ENCODE measurements around the gene SH3GL3.

The SH3GL3 gene

DNA sequence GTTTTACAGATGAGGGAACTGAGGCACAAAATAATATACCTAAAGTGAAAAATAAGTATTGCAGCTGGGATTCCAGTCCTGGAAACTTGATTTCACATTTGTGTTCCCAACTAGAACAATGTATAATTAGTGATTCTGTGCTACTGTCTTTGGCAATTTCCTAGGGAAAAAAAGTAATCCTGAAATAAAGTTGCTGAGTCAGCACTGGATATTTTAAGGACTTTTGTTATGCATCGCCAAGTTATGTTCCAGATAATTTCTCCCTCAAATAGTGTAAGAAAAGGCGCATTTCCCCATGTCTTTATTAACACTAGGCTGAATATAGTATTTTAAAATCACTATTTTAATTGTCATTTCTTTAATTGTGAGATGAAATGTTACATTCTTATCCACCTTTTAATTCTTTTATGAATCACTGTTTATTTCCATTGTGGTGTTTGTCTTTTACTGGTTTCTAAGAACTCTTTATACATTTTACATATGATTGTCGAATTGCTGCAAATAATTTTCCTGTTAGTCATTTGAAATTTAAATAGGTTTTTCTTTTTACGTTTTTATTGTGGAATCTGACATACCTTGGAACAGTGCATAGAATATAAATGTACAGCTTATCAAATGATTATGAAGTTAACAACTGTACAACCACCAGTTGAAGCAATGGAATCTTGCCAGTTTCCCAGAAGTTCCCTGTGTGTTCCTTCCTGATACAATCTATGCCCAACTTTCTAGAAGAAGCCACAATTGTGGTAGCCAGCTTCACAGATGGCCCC is 56.6 kb downstream of the SH3GL3 start:
- DNase-seq (ENCODE audit: low read depth, low spot score), result no peak

DNA sequence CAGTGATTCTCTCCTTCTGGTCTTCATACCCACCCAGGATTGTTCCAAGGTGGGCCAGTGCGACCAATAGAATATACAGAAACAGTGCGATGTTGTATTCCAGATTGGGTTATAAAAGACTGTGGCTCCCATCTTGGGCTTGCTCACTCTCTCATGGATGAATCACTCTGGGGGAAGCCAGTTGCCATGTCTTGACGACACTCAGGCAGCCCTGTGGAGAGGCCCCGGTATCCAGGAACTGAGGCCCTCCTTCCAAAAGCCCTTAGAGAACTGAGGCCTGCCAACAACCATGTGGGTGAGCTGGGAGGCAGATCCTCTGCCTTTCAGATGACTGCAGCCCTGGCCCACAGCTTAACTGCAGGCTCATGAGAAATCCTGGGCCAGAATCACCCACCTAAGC is 57.2 kb downstream of the SH3GL3 start:
- DNase-seq (ENCODE audit: low read depth, low spot score), result no peak

DNA sequence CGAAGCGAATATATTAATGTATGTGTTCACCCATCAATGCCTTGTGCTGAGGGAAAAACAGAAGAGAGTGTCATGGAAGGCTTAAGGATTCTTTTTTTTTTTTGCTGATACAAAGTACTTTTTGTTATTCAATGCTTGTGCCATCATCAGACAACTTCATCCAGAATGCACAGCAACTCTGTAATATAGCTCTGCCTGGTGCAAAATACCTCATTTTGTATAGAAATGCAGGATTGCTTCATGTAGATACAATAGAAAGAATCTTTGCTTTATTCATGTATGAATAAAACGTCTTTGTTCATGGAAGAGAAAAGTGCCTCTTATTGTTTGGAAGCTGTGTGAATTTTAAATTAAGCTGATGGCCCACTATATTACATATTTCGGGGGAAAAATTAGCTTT is 62.9 kb downstream of the SH3GL3 start:
- DNase-seq (ENCODE audit: low read depth, low spot score), result no peak

DNA sequence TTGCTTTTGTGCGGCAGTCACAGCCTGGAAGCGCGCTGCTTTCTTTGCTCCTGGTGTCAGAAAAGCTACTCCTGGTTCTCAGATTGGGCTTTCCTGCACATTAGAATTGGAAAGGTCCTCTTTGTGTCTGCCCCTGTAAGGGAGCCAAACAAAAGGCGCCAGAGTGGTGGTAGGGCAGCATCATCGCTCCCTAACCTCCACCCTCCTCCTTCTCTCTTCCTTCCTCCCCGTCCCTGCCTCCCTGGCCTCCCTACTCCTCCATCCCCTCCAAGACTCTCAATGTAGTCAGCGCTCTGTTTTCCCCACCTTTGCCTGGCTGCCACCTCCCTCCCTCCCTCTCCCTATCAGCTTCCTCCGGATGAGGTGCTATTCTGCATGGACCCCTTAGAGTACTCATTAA is 65.3 kb downstream of the SH3GL3 start:
- DNase-seq (ENCODE audit: low read depth, low spot score), result no peak

DNA sequence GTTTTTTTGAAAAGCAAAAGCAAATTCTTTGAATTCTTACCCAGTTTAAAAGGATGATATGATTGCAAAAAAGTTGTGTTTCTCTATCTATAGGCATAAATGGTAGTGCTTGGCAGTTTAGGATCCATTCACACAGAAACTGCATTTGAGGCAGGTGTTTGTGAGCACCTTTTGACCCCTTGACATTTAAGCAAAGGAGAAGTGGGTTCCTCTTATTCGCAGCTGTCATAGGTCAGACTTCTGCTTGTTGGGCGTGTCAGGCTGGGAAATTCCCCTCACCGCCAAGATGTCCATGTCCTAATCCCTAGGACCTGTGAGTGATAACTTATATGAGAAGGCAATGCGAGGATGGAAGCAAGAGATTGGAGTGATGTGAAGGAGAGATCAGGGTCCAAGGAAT is 67.4 kb downstream of the SH3GL3 start:
- no peak for DNase-seq (ENCODE audit: low read depth, low spot score)

DNA sequence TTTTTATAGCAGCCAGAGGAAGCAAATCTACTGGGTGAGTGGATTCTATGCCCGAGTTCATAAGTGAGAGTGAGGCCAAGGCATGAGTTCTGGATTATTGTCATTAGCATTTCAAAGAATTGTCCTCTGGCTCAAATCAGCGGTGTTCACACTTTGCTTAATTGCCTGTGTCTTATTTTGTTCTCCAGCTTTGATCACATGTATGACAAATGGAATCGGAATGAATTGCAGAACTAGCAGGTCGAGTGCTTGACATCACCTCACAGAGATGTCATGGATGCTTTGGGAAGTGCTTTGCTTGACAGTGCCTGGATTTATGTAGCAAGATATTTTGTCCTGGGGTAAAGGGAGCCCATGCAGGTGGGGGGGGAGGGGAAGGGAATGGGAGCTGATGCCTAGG is 68.0 kb downstream of the SH3GL3 start:
- no peak for DNase-seq (ENCODE audit: low read depth, low spot score)

DNA sequence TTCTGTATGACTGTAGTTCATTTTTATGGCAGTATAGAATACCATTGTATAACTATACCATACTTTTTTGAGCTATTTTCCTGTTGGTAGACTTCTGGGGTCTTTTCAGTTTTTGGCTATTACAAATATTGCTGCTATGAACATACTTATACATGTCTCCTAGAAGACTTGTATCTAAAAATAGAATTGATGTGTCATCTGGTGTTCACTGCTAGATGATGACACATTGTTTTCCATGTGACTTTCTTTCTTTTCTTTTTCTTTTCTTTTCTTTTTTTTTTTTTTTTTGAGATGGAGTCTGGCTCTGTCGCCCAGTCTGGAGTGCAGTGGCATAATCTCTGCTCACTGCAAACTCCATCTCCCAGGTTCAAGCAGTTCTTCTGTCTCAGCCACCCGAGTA is 69.8 kb downstream of the SH3GL3 start:
- no peak for DNase-seq (ENCODE audit: low read depth, low spot score)

DNA sequence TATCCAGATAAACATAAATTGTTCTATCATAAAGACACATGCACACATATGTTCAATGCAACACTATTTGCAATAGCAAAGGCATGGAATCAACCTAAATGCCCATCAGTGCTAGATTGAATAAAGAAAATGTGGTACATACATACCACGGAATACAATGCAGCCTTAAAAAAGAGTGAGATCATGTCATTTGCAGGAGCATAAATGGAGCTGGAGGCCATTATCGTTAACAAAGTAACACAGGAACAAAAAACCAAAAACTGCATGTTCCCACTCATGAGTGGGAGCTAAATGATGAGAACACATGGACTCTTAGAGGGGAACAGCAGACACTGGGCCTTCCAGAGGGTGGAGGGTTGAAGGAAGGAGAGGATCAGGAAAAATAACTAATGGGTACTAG is 79.2 kb downstream of the SH3GL3 start:
- DNase-seq (ENCODE audit: low read depth, low spot score), result no peak

DNA sequence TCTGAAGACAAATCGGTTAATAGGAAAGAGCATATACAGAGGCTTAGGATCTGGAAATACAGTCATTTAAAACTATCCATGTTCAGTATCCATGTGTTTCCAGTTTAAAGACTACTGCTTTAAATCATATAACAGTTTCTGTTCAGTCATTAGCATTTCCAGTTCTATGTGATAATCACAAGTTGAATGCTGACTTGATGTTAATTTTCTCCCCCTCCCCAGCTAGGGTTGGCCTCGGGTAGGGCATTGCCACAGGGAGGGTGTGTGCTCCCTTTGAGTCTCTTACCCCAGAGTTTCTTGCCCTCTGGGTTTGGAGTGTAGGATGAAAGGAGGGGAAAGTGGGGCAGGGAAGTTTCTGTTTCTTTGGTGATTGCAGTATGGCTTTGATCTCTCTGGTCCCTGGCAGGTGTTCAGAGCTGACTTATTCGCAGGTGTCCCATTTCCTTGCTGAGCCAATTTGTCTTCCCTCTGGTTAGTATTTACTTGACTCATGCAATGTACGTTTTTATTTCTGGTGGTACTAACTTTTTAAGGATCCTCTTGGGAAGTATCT is 86.3 kb downstream of the SH3GL3 start:
- no peak for DNase-seq (ENCODE audit: low read depth, low spot score)

DNA sequence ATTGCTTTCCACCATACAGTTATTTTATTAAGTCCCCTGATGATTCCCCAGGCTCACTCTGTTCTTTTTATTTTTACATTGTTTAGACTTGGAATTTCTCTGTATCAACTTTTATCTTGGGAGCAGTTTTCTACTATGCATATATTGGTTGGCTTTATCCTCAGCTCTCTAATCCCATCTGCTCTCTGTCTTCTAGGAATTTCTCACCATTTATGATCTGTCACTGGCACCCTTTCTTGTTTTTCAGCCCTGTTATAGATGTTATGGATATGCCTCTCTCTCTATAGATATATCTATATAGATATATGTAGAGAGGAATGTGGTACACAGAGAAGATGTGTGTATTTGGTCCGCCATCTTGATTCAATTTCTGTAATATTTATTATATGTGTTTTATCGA is 90.5 kb downstream of the SH3GL3 start:
- DNase-seq (ENCODE audit: low read depth, low spot score), result no peak

DNA sequence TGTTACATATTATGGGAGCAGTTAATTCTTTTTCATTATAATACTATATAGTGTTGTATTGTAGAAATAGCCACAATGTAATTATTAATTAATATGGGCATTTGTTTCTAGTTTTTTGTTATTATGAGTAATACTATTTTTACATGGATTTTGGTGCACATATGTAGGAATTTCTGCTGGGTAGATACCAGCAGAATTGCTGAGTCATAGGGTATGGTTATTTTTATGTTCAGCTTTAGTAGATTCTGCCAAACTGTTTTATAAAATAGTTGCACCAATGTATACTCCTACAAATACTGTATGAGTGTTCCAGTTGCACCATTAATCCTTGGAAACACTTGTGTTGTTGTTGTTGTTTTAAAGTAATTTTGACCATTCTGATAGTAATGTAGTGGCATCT is 91.5 kb downstream of the SH3GL3 start:
- DNase-seq (ENCODE audit: low read depth, low spot score), result no peak

DNA sequence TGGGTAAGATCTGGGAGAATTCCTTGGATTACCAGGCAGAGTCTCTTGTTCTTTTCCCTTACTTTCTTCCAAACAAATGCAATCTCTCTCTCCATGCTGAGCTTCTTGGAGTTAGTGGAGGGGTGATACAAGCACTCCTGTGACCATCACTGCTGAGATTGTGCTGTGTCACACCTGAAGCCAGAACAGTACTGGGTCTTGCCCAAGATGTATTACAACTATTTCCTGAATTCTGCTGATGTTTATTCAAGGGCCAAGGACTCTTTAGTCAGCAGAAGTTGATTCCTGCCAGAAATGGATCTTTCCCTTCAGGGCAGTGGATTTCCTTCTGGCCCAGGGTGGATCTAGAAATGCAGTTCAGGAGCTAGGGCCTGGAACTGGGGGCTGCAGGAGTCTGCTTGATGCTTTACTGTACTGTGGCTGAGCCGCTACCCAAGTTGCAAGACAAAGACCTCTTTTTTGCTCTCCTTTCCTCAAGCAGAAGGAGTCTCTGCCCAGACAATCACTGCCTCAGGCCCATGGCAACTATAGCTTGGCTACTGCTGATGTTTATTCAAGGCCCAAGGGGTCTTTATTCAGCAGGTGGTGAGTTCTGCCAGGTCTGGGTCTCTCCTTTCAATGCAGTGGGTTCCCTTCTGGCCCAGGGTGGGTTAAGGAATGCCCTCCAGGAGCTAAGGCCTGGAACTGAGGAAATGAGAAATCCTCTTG is 98.8 kb downstream of the SH3GL3 start:
- DNase-seq (ENCODE audit: low read depth, low spot score), result no peak

DNA sequence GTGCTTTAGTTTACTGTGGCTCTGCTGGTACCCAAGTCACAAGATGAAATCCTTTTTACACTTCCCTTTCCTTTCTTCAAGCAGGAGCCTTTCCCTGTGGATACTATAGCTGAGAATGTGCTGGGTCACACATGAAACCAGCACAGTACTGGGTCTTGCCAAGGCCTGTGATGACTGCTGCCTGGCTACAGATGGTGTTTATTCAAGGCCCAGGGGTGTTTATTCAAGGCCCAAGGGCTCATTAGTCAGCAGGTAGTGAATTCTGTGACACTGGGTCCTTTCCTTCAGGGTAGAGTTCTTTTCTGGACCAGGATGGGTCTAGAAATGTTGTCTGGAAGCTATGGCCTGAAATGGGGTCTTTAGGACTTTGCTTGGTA is 99.4 kb downstream of the SH3GL3 start:
- no peak for DNase-seq (ENCODE audit: low read depth, low spot score)

DNA sequence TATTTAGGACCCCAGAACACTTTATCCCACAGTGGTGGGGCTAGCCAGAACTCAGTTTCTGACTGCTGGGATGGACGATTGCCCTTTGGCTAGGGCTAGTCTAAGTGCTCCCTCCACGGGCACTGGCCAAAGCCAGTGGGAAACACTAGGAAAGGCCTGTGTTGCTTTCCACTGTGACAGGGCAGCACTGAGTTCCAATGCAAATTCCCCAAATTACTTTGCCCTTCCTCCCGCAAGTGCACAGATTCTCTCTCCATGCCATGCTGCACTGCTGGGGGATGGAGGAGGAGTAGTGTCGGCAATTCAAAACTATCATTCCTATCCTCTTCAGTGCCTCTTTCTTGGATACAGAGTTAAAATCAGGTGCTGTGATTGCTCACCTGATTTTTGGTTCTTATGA is 100.0 kb downstream of the SH3GL3 start:
- DNase-seq (ENCODE audit: low read depth, low spot score), result no peak

DNA sequence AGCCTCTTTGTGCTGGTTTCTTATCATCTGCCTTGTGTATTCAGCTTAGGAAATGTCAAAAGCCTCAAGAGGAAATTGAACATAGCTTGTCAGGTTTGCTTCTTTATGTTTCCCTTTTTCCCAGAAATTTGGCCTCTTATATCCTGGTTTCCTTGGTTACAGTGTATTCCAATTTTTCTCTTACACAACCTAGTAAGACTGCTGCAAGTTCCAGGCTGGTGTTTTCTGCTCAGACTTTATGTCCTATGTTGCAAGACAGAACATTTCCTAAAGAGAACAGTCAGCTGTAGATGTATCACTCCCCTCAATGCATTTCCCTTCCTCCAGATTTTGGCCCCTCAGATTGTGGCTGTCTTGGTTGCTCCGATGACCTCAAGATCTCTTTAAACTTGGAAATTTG is 102.5 kb downstream of the SH3GL3 start:
- DNase-seq (ENCODE audit: low read depth, low spot score), result no peak

DNA sequence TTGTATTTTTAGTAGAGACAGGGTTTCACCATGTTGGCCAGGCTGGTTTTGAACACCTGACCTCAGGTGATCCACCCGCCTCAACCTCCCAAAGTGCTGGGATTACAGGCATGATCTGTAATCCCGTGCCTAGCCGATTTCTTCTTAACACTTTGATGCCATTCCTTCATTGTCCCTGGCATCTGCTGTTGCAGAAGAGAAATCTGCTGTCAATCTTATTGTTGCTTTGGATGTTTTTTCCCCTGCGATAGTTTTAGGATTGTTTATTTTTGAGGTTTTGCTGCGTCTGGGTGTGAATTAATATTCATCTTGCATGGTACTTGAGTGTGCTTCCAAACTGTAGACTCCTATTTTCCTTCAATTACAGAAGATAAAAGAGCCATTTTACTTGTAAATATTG is 107.4 kb downstream of the SH3GL3 start:
- no peak for DNase-seq (ENCODE audit: low read depth, low spot score)

DNA sequence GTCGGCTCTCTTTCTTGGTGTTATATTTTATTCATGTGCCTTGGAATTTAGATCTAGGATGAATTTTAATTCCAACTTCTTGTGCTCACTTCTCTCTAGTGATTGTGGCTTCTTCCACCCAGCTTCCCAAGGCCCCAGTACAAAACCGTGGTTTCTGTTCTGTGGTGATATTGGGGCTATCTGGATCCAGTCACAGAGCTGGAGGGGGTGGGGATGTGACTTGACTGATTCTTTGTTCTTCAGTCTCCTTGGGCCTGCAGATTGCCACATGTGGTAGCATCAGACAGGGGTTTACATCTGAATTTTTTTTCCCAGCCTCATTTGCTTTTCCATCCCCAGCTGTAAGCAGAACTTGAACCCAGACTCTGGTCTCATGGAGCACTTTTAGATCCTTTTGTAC is 108.2 kb downstream of the SH3GL3 start:
- no peak for DNase-seq (ENCODE audit: low read depth, low spot score)

DNA sequence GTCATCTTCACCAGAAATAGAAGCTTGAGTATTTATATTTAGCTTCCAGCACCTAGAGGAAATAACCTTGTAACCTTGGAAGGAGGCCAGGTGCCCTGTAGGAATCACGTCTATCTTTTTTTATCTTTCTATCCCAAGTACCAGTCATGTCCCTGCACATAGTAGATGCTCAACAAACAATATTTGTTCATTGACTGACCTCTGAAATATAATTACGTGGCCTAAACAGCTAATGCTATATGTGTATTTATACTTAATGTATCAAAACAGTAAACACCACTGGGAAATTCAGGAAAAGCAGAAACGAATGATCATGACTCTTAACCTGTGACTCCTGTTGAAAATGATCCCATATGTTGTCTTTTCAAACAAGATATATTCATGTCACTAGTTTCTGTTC is 108.9 kb downstream of the SH3GL3 start:
- DNase-seq (ENCODE audit: low read depth, low spot score), result no peak

DNA sequence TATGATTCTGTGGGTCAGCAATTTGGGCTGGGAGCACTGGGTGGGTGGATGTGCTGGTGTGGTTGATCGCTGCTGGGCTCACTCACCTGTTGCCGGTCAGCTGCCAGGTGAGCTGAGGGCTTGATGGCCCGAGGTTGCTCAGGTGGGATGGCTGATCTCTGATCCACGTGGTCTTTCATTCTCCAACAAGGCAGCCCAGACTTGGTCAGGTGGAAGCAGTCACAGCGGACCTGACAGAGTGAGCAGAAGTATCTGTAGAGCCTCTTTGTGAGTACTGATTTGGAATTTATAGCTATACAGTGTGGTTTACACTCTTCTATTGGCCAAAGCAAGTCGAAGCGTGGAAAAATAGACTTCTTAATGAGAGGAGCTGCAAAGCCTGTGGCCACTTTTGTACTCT is 109.6 kb downstream of the SH3GL3 start:
- no peak for DNase-seq (ENCODE audit: low read depth, low spot score)

DNA sequence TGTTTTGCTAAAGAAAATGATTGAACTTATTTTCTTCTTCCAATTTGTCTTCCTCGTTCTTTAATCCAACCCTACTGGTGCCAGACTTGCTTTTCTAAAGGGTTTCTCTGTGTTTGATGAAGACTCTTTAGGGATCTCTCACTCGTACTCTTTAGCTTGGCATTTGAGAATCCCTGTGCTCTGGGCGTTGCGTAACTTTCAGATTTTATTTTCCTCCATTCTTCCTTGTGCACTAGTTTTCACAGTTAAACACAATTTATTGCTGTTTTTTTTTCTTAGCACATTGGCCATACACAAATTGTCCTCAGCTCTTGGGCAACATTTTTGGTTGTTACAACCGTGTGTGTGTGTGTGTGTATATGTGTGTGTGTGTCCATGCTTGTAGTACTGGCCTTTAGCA is 111.0 kb downstream of the SH3GL3 start:
- no peak for DNase-seq (ENCODE audit: low read depth, low spot score)

DNA sequence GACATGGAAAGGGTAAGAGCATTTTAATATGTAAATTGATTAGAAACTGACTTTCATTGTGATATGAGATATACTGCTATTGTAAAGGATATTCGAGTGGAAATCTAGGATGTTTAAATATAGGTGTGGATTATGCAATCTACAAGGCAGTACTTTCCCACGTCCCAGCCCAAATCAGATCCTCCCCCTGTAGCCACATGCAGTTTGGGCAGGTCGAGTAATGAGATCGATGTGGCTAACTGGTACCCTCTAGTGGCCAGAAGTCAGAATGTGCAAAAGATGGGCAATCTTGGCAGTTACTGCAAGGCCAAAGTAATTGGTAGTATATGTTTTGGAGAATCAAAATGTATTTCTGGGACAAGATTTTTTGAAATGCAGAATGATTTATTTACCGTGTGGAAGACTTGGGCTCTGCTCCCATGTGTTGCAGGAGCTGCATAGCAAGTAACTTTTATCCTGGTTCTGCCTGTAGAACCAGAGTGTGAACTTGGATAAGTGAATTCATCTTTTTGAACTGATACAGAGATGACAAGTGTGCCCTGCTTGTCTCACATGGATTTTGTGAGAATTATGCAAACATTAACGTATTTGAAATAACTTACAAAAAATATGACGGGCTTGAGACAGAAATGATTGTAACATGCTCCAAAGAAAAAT is 112.3 kb downstream of the SH3GL3 start:
- peak; percentile 21 for DNase-seq (ENCODE audit: low read depth, low spot score)

DNA sequence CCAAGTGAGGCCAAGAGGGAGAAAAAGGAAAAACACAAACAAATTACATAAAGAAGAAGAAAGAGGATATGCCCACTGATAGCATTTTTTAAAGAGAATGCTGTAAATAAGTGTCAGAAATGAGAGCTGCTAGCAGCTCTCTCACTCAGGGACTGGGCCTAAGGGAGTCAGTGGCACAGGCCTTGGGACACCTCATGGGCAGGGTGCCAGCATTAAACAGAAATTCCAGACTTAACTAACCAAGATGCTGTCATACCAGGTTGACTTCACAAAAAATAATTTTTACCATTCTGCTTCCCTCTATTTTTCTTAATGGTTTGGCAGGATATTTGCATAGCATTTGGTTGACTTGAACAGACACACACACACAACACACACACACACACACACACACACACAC is 114.5 kb downstream of the SH3GL3 start:
- DNase-seq (ENCODE audit: low read depth, low spot score), result no peak

DNA sequence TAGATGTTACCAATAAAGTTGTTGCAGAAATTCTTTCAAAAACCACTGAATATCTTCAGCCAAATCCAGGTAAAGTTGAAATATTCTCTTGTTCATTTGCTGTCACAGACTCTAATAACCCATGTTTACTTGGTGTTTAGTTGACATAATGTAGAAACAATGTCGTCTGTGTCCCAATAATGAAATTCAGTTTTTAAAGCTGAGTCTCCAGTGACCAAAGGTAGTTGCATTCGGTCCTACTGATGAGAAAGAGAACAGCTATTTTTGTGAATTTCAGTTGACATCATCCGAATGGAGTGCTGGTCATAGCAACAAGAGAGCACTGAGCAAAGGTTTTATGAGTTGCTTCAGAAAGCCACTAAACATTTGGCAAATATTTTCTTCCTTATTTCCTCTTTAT is 118.0 kb downstream of the SH3GL3 start:
- no peak for DNase-seq (ENCODE audit: low read depth, low spot score)
